ENCODE measurements around the gene NEB. TPM values are rescaled to one million over a fixed set of nuclear protein-coding genes. Genes with fewer than 3 reads are reported as not detected.

The NEB gene
- total RNA-seq, 3 donors from 2014 or later (not counting 1 experiment from before 2014, with no cell fraction given) = 5.0 to 5.7 (median 5.4) TPM

GRCh38 chr2:151544449-151544848 is 189.8 kb downstream of the NEB start:
- Histone ChIP-seq H3K4me3 (ENCODE audit: low read length) (no peak overlapping the region), H3K27me3 (ENCODE audit: control insufficient read depth, insufficient read depth, low read length) (no peaks in the 10 kb centered on the region), H3K36me3 (ENCODE audit: control insufficient read depth, insufficient read depth, low read length) (peaks cover 6% of the 10 kb centered on the region), H3K9me3 (ENCODE audit: control insufficient read depth, insufficient read depth, low read length) (no peaks in the 10 kb centered on the region), H3K27ac (ENCODE audit: low read length) (no peak overlapping the region), H3K4me1 (ENCODE audit: control insufficient read depth, insufficient read depth, low read length) (no peaks in the 10 kb centered on the region)
- H3K4me1 Mint-ChIP-seq = no peaks in the 10 kb centered on the region
- H3K27ac Mint-ChIP-seq = no peak overlapping the region
- intact Hi-C loops (cut with micrococcal nuclease) = no loop called here
- no peaks in the 10 kb centered on the region for H3K27me3 Mint-ChIP-seq (ENCODE audit: low read depth in 2 of 2)
- ATAC-seq (no peak), DNase-seq (no peak)
- no peaks in the 10 kb centered on the region for H3K9me3 Mint-ChIP-seq
- WGBS (ENCODE audit: insufficient coverage) = 98% methylated on average over 5 of the region's 5 CpGs
- no peaks in the 10 kb centered on the region for H3K36me3 Mint-ChIP-seq
- no peak for TF ChIP-seq CTCF (IDR thresholded peaks at IDR 0.05)
- no peak overlapping the region for H3K4me3 Mint-ChIP-seq

GRCh38 chr2:151543876-151544275 is 190.4 kb downstream of the NEB start:
- H3K27ac Mint-ChIP-seq = no peak overlapping the region
- intact Hi-C loops (cut with micrococcal nuclease) = no loop called here

GRCh38 chr2:151534001-151534400 is 200.3 kb downstream of the NEB start:
- H3K36me3 ChIP-seq (ENCODE audit: control insufficient read depth, insufficient read depth, low read length) = no peaks in the 10 kb centered on the region
- Mint-ChIP-seq H3K27ac (no peak overlapping the region), H3K4me1 (no peaks in the 10 kb centered on the region), H3K4me3 (no peak overlapping the region), H3K9me3 (no peaks in the 10 kb centered on the region), H3K36me3 (no peaks in the 10 kb centered on the region), H3K27me3 (ENCODE audit: low read depth in 2 of 2) (no peaks in the 10 kb centered on the region)
- no peak overlapping the region for H3K27ac ChIP-seq (ENCODE audit: low read length)
- 93% methylated on average over 7 of the region's 7 CpGs for WGBS (ENCODE audit: insufficient coverage)
- intact Hi-C loops (cut with micrococcal nuclease) = no loop called here
- no peak for TF ChIP-seq CTCF (IDR thresholded peaks at IDR 0.05)
- H3K9me3 ChIP-seq (ENCODE audit: control insufficient read depth, insufficient read depth, low read length) = no peaks in the 10 kb centered on the region
- no peak overlapping the region for H3K4me3 ChIP-seq (ENCODE audit: low read length)
- DNase-seq (no peak), ATAC-seq (no peak)
- no peaks in the 10 kb centered on the region for H3K27me3 ChIP-seq (ENCODE audit: control insufficient read depth, insufficient read depth, low read length)
- no peaks in the 10 kb centered on the region for H3K4me1 ChIP-seq (ENCODE audit: control insufficient read depth, insufficient read depth, low read length)

More at GRCh38 chr2:151543876-151544275, 190.4 kb downstream of the NEB start:
- Histone ChIP-seq H3K27me3 (ENCODE audit: control insufficient read depth, insufficient read depth, low read length) (no peaks in the 10 kb centered on the region), H3K4me3 (ENCODE audit: low read length) (no peak overlapping the region), H3K9me3 (ENCODE audit: control insufficient read depth, insufficient read depth, low read length) (no peaks in the 10 kb centered on the region), H3K4me1 (ENCODE audit: control insufficient read depth, insufficient read depth, low read length) (no peaks in the 10 kb centered on the region), H3K27ac (ENCODE audit: low read length) (no peak overlapping the region), H3K36me3 (ENCODE audit: control insufficient read depth, insufficient read depth, low read length) (peaks cover 5% of the 10 kb centered on the region)
- no peaks in the 10 kb centered on the region for H3K9me3 Mint-ChIP-seq
- no peak for DNase-seq
- no peak for TF ChIP-seq CTCF (IDR thresholded peaks at IDR 0.05)
- H3K36me3 Mint-ChIP-seq = no peaks in the 10 kb centered on the region
- 98% methylated on average over 3 of the region's 3 CpGs for WGBS (ENCODE audit: insufficient coverage)
- no peak overlapping the region for H3K4me3 Mint-ChIP-seq
- ATAC-seq = no peak
- no peaks in the 10 kb centered on the region for H3K27me3 Mint-ChIP-seq (ENCODE audit: low read depth in 2 of 2)
- H3K4me1 Mint-ChIP-seq = no peaks in the 10 kb centered on the region

GRCh38 chr2:151533127-151533526 is 201.1 kb downstream of the NEB start:
- Mint-ChIP-seq H3K4me3 (no peak overlapping the region), H3K9me3 (no peaks in the 10 kb centered on the region), H3K27me3 (ENCODE audit: low read depth in 2 of 2) (no peaks in the 10 kb centered on the region), H3K36me3 (no peaks in the 10 kb centered on the region), H3K27ac (no peak overlapping the region), H3K4me1 (no peaks in the 10 kb centered on the region)
- no peak for TF ChIP-seq CTCF (IDR thresholded peaks at IDR 0.05)
- intact Hi-C loops (cut with micrococcal nuclease) = no loop called here
- H3K4me1 ChIP-seq (ENCODE audit: control insufficient read depth, insufficient read depth, low read length) = no peaks in the 10 kb centered on the region
- ATAC-seq = no peak
- 82% methylated on average over 2 of the region's 3 CpGs for WGBS (ENCODE audit: insufficient coverage)
- no peak overlapping the region for H3K4me3 ChIP-seq (ENCODE audit: low read length)
- no peak overlapping the region for H3K27ac ChIP-seq (ENCODE audit: low read length)
- no peak for DNase-seq
- H3K27me3 ChIP-seq (ENCODE audit: control insufficient read depth, insufficient read depth, low read length) = no peaks in the 10 kb centered on the region
- H3K9me3 ChIP-seq (ENCODE audit: control insufficient read depth, insufficient read depth, low read length) = no peaks in the 10 kb centered on the region
- no peaks in the 10 kb centered on the region for H3K36me3 ChIP-seq (ENCODE audit: control insufficient read depth, insufficient read depth, low read length)
